Measurements from ENCODE around the gene SCYL1.

The SCYL1 gene

GRCh38 chr11:65537620-65538231 lies 12.8 kb downstream of the SCYL1 start:
- no peak for DNase-seq

GRCh38 chr11:65538232-65538914 lies 13.5 kb downstream of the SCYL1 start:
- DNase-seq = no peak

DNA sequence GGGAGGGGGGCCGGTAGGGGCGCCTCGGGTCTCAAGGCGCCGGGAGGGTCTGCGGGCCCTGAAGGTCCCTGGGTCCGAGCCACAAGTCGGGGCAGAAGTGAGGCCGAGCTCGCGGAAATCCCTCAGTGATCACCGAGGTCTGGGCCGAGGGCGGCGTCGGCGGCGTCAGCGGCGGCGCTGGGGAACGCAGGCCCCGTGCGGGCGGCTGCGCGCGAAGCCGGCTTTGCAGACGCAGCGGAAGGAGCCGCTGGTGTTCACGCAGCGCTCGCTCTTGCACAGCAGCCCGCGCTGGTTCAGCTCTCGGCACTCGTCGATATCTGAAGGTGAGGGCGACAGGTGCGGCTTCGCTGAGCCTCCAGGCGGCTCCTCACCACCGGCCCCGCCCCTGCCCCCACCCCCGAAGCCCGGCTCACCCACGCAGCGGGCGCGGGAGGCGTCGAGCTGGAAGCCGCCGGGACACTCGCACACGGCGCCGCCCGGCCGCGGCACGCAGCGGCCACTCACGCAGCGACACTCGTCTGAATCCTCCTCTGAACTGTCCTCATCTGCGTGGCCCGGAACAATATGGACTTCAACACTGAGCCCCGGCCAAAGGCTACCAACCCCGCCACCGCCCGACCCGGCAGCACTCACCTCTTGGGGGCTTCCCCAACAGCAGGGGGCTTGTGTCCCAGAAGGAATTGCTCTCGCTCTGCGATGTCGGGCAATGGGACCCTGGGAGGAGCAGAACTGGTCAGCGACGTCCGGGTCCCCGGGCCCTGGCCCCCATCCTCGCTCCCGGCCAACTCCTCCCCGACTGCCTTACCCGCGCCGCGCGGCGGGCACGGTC lies 14.2 kb downstream of the SCYL1 start:
- DNase-seq = no peak

GRCh38 chr11:65539744-65540289 lies 14.9 kb downstream of the SCYL1 start:
- DNase-seq = no peak

GRCh38 chr11:65540290-65541092 lies 15.6 kb downstream of the SCYL1 start:
- DNase-seq = peak; percentile 81

- DNase-seq = no peak
Observed at GRCh38 chr11:65541093-65541982, 16.5 kb downstream of the SCYL1 start.

GRCh38 chr11:65542738-65543390 lies 18.0 kb downstream of the SCYL1 start:
- DNase-seq = no peak

DNA sequence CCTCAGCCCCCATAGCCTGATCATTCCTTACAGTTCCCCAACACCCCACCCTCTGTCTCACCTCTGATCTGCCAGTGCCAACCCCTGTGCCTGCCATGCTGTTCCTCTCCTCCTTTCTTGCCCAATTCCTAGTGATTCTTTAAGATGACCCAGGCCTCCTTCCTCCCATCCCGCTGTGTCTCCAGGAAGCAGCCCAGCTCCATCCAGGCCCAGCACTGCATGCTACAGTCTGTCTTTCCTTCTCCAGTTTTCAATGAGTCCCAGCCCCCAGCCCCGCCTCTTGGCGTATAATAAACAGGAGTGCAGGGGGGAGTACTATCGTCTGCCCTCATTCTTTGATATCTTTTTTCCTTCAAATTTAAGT lies 21.0 kb downstream of the SCYL1 start:
- no peak for DNase-seq

- peak; percentile 84 for DNase-seq
Observed at GRCh38 chr11:65546217-65546958, 21.5 kb downstream of the SCYL1 start.

DNA sequence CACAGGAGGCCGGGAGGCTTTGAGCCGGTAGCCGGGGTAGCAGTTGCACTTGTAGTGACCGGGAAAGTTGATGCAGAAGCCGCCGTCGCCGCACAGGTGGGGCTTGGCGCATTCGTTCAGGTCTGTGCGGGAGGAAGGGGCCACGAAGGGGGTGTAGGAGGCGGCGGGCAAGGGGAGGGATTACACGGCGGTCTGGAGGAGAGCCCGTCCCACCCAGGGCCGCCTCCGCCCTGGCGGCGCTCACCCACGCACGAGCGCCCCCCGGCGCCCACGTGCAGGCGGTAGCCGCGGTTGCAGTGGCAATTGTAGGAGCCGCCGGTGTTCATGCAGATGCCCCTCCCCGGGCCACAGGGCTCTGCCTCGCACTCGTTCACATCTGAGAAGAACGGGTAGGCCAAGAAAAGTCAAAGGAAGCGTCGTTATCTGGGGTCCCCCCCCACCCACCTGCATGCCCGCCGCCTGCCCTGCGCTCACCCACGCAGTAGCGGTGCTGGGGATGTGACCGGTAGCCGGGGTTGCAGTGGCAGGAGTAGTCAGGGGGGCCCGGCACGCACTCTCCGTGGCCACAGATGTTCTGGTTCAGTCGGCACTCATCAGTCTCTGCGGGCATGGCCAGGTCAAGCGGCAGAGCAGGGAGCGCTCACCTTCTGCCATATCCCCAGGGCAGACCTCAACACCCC lies 22.7 kb downstream of the SCYL1 start:
- no peak for DNase-seq

DNA sequence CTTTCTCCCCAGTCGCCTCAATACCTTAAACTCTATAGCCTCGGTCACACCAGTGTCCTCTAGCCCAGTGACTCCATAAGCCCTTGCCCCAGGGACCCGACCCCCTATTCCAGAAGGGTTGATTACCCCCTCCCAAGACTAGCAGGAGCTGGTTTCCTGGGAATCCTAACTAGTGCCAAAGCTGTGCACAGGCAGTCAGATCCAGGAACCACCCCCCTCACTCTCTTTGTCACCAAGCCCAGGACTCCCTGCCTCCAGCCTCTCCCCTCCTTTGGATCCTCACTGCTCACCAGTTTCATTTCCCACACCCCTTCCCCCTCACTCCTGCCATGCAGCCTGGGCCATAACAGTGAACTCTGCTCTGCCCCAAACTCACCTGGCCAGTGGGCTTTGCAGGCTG lies 23.5 kb downstream of the SCYL1 start:
- no peak for DNase-seq

- no peak for DNase-seq
Observed at GRCh38 chr11:65549096-65549495, 24.2 kb downstream of the SCYL1 start.

DNA sequence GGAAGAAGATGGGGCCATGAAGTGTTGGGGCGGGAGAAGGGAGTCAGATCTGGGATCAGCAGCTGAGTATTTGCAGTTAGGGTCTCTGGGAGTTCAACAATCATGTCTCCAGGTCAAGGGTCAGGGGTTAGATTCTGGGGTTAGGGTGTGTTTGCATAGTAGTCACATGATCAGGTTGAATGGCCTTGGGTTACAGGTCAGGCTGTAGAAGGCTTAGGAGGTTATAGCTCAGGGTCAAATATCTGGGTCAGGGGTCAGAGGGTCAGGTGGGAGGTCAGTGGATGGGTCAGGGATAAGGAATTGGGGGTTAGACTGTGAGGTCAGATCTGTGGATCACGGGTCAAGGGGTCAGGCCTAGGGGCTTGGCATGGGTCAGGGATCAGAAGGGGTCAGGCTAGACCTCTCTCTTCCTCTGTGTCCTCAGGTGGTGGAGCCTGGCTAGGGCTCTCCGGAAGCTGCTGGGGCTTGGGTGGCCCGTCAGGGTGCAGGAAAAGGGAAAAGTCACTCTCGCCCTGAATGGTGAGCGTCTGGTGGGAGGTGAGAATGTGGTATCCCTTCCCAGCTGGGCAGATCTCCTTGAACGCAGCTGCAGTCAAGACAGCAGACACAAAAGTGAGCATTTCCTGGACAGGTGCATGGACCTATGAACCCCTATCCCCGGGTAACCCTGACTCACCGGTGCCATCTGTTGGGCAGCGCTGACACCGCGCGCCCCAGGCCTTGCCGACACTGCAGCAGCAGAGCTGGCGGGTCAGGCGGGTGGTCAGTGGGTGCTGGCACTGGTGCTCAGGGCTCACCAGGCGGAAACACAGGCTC lies 26.9 kb downstream of the SCYL1 start:
- DNase-seq = peak; percentile 89

- DNase-seq = no peak
Observed at GRCh38 chr11:65552388-65552951, 27.6 kb downstream of the SCYL1 start.

GRCh38 chr11:65553301-65554001 lies 28.6 kb downstream of the SCYL1 start:
- peak; percentile 21 for DNase-seq

- DNase-seq = no peak
Observed at GRCh38 chr11:65554057-65554818, 29.4 kb downstream of the SCYL1 start.

DNA sequence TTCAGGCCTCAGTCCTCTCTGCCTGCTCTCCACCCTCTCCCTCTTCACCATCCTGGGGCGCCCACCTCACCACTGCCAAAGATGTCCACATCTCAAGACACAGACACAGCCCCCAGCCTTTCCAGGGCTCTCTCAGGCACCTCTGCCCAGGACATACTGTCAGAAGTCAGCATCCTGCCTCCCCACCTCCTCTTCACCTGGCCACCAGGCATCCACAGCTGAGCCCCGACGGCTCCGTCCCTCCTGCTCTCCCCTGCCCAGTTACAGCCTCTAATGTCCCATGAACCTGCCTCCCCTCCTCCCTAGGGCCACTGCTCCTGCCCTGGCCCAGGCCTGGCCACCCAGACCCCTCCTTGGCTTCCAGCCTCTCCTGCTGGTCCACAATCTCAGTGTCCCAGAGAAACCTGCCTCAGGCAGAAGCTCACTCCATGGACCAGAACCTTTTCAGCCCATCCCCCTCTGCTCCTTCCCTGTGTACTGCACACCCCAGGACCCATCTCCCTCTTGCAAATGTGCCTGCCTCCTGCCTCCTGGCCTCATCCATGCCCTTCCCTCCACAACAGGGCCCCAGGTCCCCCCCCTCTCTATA lies 30.1 kb downstream of the SCYL1 start:
- no peak for DNase-seq

Measured in NCI-H1092 treated with DMSO at 0.1 percent for 48 hours (cell line).